H9 (cell line): ENCODE data around the gene DYNC1H1. TPM values are rescaled to one million over a fixed set of nuclear protein-coding genes. Genes with fewer than 3 reads are reported as not detected.

ENCODE experiments used
- DNase-seq: peaks from one replicate; pipeline ENCODE4 v3.0.0-alpha.2; 2017
- H2AFZ ChIP-seq: one replicate; pipeline ENCODE4 v1.6.1; 2013; ENCODE audit warnings: mild to moderate bottlenecking, low read length, control low read depth, moderate library complexity
- H2AK5ac ChIP-seq: 2 replicates; pipeline ENCODE4 v1.6.1; 2013; ENCODE audit warnings: low read length, control low read depth, mixed read lengths; ENCODE audit not compliant: insufficient read length
- H2BK120ac ChIP-seq: one replicate; pipeline ENCODE4 v1.6.1; 2013; ENCODE audit warnings: low read depth, mild to moderate bottlenecking, low read length, control low read depth, inconsistent platforms; ENCODE audit not compliant: poor library complexity, severe bottlenecking
- H2BK12ac ChIP-seq: 2 replicates; pipeline ENCODE4 v1.6.1; 2013; ENCODE audit warnings: low read length, control low read depth, mixed read lengths, low read depth; ENCODE audit not compliant: insufficient read length
- H2BK15ac ChIP-seq: 2 replicates; pipeline ENCODE4 v1.6.1; 2013; ENCODE audit warnings: low read depth, low read length, control low read depth
- H2BK20ac ChIP-seq: one replicate; pipeline ENCODE4 v1.6.1; 2013; ENCODE audit warnings: low read depth, mild to moderate bottlenecking, low read length, control low read depth, inconsistent platforms; ENCODE audit not compliant: poor library complexity, severe bottlenecking
- H2BK5ac ChIP-seq: 2 replicates; pipeline ENCODE4 v1.6.1; 2013; ENCODE audit warnings: low read length, control low read depth, mixed read lengths; ENCODE audit not compliant: insufficient read length
- H3K14ac ChIP-seq: 2 replicates; pipeline ENCODE4 v1.6.1; 2013; ENCODE audit warnings: low read length, control low read depth; ENCODE audit not compliant: insufficient read depth
- H3K18ac ChIP-seq: 2 replicates; pipeline ENCODE4 v1.6.1; 2013; ENCODE audit warnings: low read depth, mild to moderate bottlenecking, mixed read lengths, low read length, control low read depth; ENCODE audit not compliant: insufficient read length
- H3K23ac ChIP-seq: 2 replicates; pipeline ENCODE4 v1.6.1; 2013; ENCODE audit warnings: low read length, control low read depth, mixed read lengths, low read depth; ENCODE audit not compliant: insufficient read length
- H3K23me2 ChIP-seq: 2 replicates; pipeline ENCODE4 v1.6.1; 2013; ENCODE audit warnings: low read depth, mild to moderate bottlenecking, mixed read lengths, low read length, control low read depth; ENCODE audit not compliant: insufficient read length, poor library complexity, severe bottlenecking
- H3K27ac ChIP-seq: 2 replicates; pipeline ENCODE4 v1.5.1; 2013; ENCODE audit warnings: low read length, control low read depth, mixed read lengths, low read depth; ENCODE audit not compliant: insufficient read length
- H3K27me3 ChIP-seq: 2 replicates; pipeline ENCODE4 v1.6.1; 2013; ENCODE audit warnings: low read length, control low read depth, inconsistent platforms; ENCODE audit not compliant: insufficient read depth
- H3K4ac ChIP-seq: 2 replicates; pipeline ENCODE4 v1.6.1; 2013; ENCODE audit warnings: low read depth, mild to moderate bottlenecking, control low read depth, inconsistent platforms, low read length, moderate library complexity
- H3K4me1 ChIP-seq: 2 replicates; pipeline ENCODE4 v1.6.1; 2013; ENCODE audit warnings: low read length, control low read depth, inconsistent platforms; ENCODE audit not compliant: insufficient read depth
- H3K4me2 ChIP-seq: 2 replicates; pipeline ENCODE4 v1.6.1; 2013; ENCODE audit warnings: low read length, control low read depth, mixed read lengths; ENCODE audit not compliant: insufficient read length, insufficient read depth
- H3K56ac ChIP-seq: 2 replicates; pipeline ENCODE4 v1.6.1; 2013; ENCODE audit warnings: low read depth, mild to moderate bottlenecking, mixed read lengths, low read length, control low read depth; ENCODE audit not compliant: insufficient read length
- H3K79me1 ChIP-seq: 2 replicates; pipeline ENCODE4 v1.6.1; 2013; ENCODE audit warnings: low read depth, mild to moderate bottlenecking, moderate library complexity, low read length, control low read depth, inconsistent platforms; ENCODE audit not compliant: insufficient read depth, poor library complexity, severe bottlenecking
- H3K79me2 ChIP-seq: 2 replicates; pipeline ENCODE4 v1.6.1; 2013; ENCODE audit warnings: low read length, control low read depth, inconsistent platforms; ENCODE audit not compliant: insufficient read depth
- H3K9ac ChIP-seq: 2 replicates; pipeline ENCODE4 v1.6.1; 2013; ENCODE audit warnings: low read length, control low read depth, mixed read lengths; ENCODE audit not compliant: insufficient read length; ENCODE audit errors: extremely low read depth
- H3K9me3 ChIP-seq: one replicate; pipeline ENCODE4 v1.6.1; 2013; ENCODE audit warnings: low read depth, low read length, inconsistent platforms; ENCODE audit not compliant: control insufficient read depth
- H3T11ph ChIP-seq: one replicate; pipeline ENCODE4 v1.6.1; 2013; ENCODE audit warnings: mild to moderate bottlenecking, low read length, control low read depth, inconsistent platforms
- H4K20me1 ChIP-seq: one replicate; pipeline ENCODE4 v1.6.1; 2013; ENCODE audit not compliant: control insufficient read depth, insufficient read length, insufficient read depth
- H4K5ac ChIP-seq: 2 replicates; pipeline ENCODE4 v1.6.1; 2013; ENCODE audit warnings: low read depth, mild to moderate bottlenecking, mixed read lengths, low read length, control low read depth; ENCODE audit not compliant: insufficient read length
- H4K8ac ChIP-seq: replicated peaks from 2 replicates; pipeline ENCODE4 v1.6.1; 2013; ENCODE audit warnings: low read length, control low read depth, mixed read lengths, low read depth; ENCODE audit not compliant: insufficient read length
- H4K91ac ChIP-seq: 2 replicates; pipeline ENCODE4 v1.6.1; 2013; ENCODE audit warnings: low read depth, mild to moderate bottlenecking, moderate library complexity, mixed read lengths, low read length, control low read depth; ENCODE audit not compliant: insufficient read length
- H3K27ac Mint-ChIP-seq, 3 experiments: 2 replicates in 2 of 3; 3 replicates in 1 of 3; pipeline ENCODE4 v1.8.0; 2020 to 2021; ENCODE audit warnings: mixed read lengths in 3 of 3, mild to moderate bottlenecking in 1 of 3, moderate library complexity in 1 of 3
- H3K27me3 Mint-ChIP-seq: 2 replicates; pipeline ENCODE4 v1.8.0; 2021; ENCODE audit warnings: low read depth, mild to moderate bottlenecking, moderate library complexity, mixed read lengths
- H3K36me3 Mint-ChIP-seq, 3 experiments: 2 replicates in 2 of 3; 3 replicates in 1 of 3; pipeline ENCODE4 v1.8.0; 2020 to 2021; ENCODE audit warnings: low read depth in 3 of 3, mixed read lengths in 3 of 3; ENCODE audit not compliant: insufficient read depth in 1 of 3
- H3K4me1 Mint-ChIP-seq, 2 experiments: 2 replicates each; pipeline ENCODE4 v1.8.0; 2020; ENCODE audit warnings: mixed read lengths in 2 of 2
- H3K4me3 Mint-ChIP-seq, 2 experiments: 2 replicates in 1 of 2; 3 replicates in 1 of 2; pipeline ENCODE4 v1.8.0; 2020 to 2021; ENCODE audit warnings: mild to moderate bottlenecking in 2 of 2, mixed read lengths in 2 of 2, moderate library complexity in 1 of 2
- H3K9me3 Mint-ChIP-seq, 2 experiments: 2 replicates in 1 of 2; 3 replicates in 1 of 2; pipeline ENCODE4 v1.8.0; 2020; ENCODE audit warnings: mild to moderate bottlenecking in 2 of 2, mixed read lengths in 2 of 2, moderate library complexity in 1 of 2
- WGBS: extraction: QIAGEN DNeasy Blood & Tissue Kit; methylation state at CpG from one replicate; pipeline ENCODE4 v1.1.7; 2013; ENCODE audit warnings: missing lambda C conversion rate, low lambda C conversion rate, mixed read lengths; ENCODE audit not compliant: insufficient read length; ENCODE audit errors: extremely low coverage; 5-methylcytosine and 5-hydroxymethylcytosine counted together
- total RNA-seq: library from RNA; stranded (reverse); gene quantifications from 2 replicates; pipeline ENCODE4 v1.2.1, GENCODE V29; 2021
- TF ChIP-seq, protein P1 (sequence below): fragments of 200-600 bp; sonication (generic); conservative IDR thresholded peaks from 3 replicates; pipeline ENCODE4 v1.8.0; 2021; ENCODE audit warnings: antibody characterized with exemption, mild to moderate bottlenecking

DYNC1H1 gene
- total RNA-seq, 1 experiment from 2014 or later = 359 TPM

DNA sequence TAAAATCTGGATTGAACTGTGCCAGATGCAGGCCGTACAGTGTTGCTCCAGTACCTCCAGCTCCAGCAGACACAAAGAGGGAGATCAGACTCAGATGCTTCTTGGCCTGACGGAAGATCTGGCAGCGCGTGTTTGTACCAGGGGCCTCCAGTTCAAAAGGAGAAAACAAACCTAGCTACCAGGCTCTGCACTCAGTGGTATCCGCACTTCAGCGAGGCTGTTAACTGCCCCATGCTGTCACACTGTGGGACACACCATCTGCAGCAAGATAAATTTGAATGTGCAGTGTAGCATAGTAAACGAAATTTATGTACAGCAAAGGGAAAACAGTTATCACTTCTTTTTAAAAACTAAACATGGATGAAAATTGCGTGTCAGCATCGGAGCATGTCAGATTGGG, 5.1 kb downstream of the DYNC1H1 start:
- WGBS = no CpG with 5 or more reads among the region's 9 CpGs
- no peak overlapping the region for H3K23ac ChIP-seq
- peaks cover 9% of the 10 kb centered on the region for H3K23me2 ChIP-seq
- H3K4me2 ChIP-seq = no peak overlapping the region
- H4K91ac ChIP-seq = no peak overlapping the region
- no peak for DNase-seq
- peaks cover 4% of the 10 kb centered on the region for H3K79me1 ChIP-seq
- no peak overlapping the region for H4K8ac ChIP-seq
- no peak overlapping the region for H2BK20ac ChIP-seq
- H2BK120ac ChIP-seq = no peak overlapping the region
- TF ChIP-seq, protein P1, sequence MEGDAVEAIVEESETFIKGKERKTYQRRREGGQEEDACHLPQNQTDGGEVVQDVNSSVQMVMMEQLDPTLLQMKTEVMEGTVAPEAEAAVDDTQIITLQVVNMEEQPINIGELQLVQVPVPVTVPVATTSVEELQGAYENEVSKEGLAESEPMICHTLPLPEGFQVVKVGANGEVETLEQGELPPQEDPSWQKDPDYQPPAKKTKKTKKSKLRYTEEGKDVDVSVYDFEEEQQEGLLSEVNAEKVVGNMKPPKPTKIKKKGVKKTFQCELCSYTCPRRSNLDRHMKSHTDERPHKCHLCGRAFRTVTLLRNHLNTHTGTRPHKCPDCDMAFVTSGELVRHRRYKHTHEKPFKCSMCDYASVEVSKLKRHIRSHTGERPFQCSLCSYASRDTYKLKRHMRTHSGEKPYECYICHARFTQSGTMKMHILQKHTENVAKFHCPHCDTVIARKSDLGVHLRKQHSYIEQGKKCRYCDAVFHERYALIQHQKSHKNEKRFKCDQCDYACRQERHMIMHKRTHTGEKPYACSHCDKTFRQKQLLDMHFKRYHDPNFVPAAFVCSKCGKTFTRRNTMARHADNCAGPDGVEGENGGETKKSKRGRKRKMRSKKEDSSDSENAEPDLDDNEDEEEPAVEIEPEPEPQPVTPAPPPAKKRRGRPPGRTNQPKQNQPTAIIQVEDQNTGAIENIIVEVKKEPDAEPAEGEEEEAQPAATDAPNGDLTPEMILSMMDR = no peak
- H4K20me1 ChIP-seq = no peaks in the 10 kb centered on the region
- H2BK15ac ChIP-seq = no peak overlapping the region
- H3K4me1 ChIP-seq = no peaks in the 10 kb centered on the region; the same call in 1 of the 2 replicates
- H2BK12ac ChIP-seq = no peak overlapping the region
- H3K18ac ChIP-seq = no peak overlapping the region
- H3K4me3 Mint-ChIP-seq = no peak overlapping the region
- peaks cover 12 to 24% (median 19%) of the 10 kb centered on the region in 3 experiments for H3K36me3 Mint-ChIP-seq
- peaks cover 45% of the 10 kb centered on the region; the same call in 1 of the 2 replicates for H3K79me2 ChIP-seq
- H3K27me3 ChIP-seq = no peaks in the 10 kb centered on the region
- H3K4ac ChIP-seq = no peak overlapping the region
- H3K27ac Mint-ChIP-seq = peak overlapping the region in 2 of 3 experiments; percentile 3 to 13; a peak in 2 of 7 replicates
- no peaks in the 10 kb centered on the region for H3K27me3 Mint-ChIP-seq
- no peak overlapping the region for H2AK5ac ChIP-seq
- H4K5ac ChIP-seq = no peak overlapping the region
- no peak overlapping the region for H3K56ac ChIP-seq
- H2AFZ ChIP-seq = no peak overlapping the region
- no peaks in the 10 kb centered on the region for H3K9me3 ChIP-seq
- no peak overlapping the region for H2BK5ac ChIP-seq
- H3K9me3 Mint-ChIP-seq = no peaks in the 10 kb centered on the region
- H3T11ph ChIP-seq = no peak overlapping the region
- no peak overlapping the region for H3K14ac ChIP-seq
- H3K9ac ChIP-seq = no peak overlapping the region
- H3K27ac ChIP-seq = no peak overlapping the region
- H3K4me1 Mint-ChIP-seq = peaks cover 19 to 21% of the 10 kb centered on the region in 2 experiments
